GM12878 (cell line): ENCODE measurements around the gene TP53BP1. TPM values are rescaled to one million over a fixed set of nuclear protein-coding genes. Genes with fewer than 3 reads are reported as not detected.

ENCODE experiments used
- CBFB ChIP-seq: IDR thresholded peaks from 2 replicates; pipeline ENCODE4 v1.6.1; 2016; ENCODE audit warnings: antibody characterized with exemption, low read depth
- CREM ChIP-seq: IDR thresholded peaks from 2 replicates; pipeline ENCODE4 v1.6.1; 2014; ENCODE audit warnings: antibody characterized with exemption, low read depth
- NFYA ChIP-seq: IDR thresholded peaks from 2 replicates; pipeline ENCODE4 v1.6.1; 2011; ENCODE audit warnings: low read depth, mild to moderate bottlenecking, low read length, improper control_type of control experiment, borderline replicate concordance
- NRF1 ChIP-seq: conservative IDR thresholded peaks from 2 replicates; pipeline ENCODE4 v1.6.1; 2011; ENCODE audit warnings: mild to moderate bottlenecking, low read depth, low read length, improper control_type of control experiment
- RAD21 ChIP-seq: IDR thresholded peaks from 2 replicates; pipeline ENCODE4 v1.6.1; 2011; ENCODE audit warnings: mild to moderate bottlenecking, low read depth, low read length, moderate library complexity; ENCODE audit not compliant: insufficient read depth
- RFX5 ChIP-seq: IDR thresholded peaks from 2 replicates; pipeline ENCODE4 v1.6.1; 2011; ENCODE audit warnings: low read depth, low read length, improper control_type of control experiment
- ZNF24 ChIP-seq: fragments of 450-650 bp; IDR thresholded peaks from 2 replicates; pipeline ENCODE4 v1.6.1; 2017; ENCODE audit warnings: antibody characterized with exemption, mild to moderate bottlenecking
- ZNF274 ChIP-seq: IDR thresholded peaks from one replicate; pipeline ENCODE4 v1.8.0; 2011; ENCODE audit not compliant: insufficient read length, insufficient read depth
- polyA plus RNA-seq, 11 experiments: library from polyadenylated mRNA; depleted of rRNA in 4 of 11; unstranded in 6 of 11; stranded (reverse) in 5 of 11; fragments of >200 nt; fragmentation: Nextera tagmentation in 4 of 11; fragmentation: Illumina TruSeq in 1 of 11; extraction: Ambion mirVana in 4 of 11; extraction: Trizol in 1 of 11; gene quantifications; 1 replicate in 1 of 11; 2 replicates in 10 of 11; pipeline versions ENCODE4 v1.2.1 to v1.2.3, GENCODE V29; 2011 to 2016; ENCODE audit warnings: inconsistent platforms in 2 of 11, missing spikeins in 2 of 11, low read depth in 1 of 11
- total RNA-seq, 4 experiments: library from RNA; depleted of rRNA in 3 of 4; stranded (reverse); fragments of >200 nt in 3 of 4; fragmentation: Illumina TruSeq in 1 of 4; extraction: Trizol in 1 of 4; gene quantifications; 2 replicates each; pipeline versions ENCODE4 v1.2.1 to v1.2.3, GENCODE V29; 2013 to 2021
- TF ChIP-seq, protein P1 (sequence below): IDR thresholded peaks from 2 replicates; pipeline ENCODE4 v1.6.1; 2012; ENCODE audit warnings: mild to moderate bottlenecking, low read depth, low read length

Gene TP53BP1
- total and polyA plus RNA-seq, 10 of the 15 experiments (the other 5 are each of a cell fraction or from before 2014, with no cell fraction given), result 6.2 to 50.2 (median 19.3) TPM

DNA sequence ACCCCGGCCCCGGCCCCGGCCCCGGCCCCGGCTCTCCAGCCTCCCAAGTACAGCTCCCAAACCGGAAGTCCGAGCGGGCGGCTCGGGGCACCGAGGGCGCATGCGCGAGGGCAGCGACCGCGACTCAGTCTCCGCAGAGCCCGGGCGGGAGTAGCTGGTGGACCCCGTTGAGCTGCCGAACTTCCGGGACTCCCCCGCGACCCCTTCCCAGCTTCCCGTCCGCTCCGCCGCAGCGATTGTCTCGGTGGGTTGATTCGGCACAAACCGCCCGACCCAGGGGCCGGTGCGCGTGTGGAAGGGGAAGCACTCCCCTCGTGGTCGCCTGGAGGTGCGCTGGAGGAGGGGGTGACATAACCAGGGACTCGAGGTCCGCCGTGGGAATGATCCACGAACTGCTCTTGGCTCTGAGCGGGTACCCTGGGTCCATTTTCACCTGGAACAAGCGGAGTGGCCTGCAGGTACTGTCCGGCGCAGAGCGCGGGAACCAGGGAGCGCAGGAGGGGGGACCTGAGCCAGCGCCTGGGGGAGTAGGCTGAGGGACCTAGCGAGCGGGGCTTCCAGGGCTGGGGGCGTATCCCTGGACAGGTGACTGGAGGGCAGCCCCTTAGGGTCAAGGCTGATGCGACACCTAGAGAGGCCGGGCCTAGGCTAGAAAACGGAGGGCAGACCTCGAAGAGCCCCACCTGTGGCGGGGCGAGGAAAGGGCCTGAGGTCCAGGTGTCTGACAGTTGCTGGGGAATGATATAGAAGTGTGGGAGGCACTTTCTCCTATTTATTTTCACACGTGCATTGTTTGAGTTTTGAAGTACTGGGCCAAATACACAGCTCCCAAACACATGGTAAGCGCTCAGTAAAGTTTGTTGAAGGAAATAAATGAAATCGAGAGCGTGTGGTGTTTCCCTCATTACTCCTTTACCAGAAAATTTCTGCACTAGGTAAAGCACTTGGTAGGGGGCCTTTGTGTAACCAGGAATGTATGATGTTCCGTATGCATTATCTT lies 121.7 kb downstream of the TP53BP1 start, which contains the start of the genes TUBGCP4 and ZSCAN29 (continued):
- no peak for TF ChIP-seq RFX5
- TF ChIP-seq CBFB, result no peak
- no peak for TF ChIP-seq NFYA
- no peak for TF ChIP-seq ZNF24
- TF ChIP-seq NRF1, result peak; percentile 58
- TF ChIP-seq ZNF274, result no peak
- TF ChIP-seq RAD21, result no peak
- TF ChIP-seq, protein P1, sequence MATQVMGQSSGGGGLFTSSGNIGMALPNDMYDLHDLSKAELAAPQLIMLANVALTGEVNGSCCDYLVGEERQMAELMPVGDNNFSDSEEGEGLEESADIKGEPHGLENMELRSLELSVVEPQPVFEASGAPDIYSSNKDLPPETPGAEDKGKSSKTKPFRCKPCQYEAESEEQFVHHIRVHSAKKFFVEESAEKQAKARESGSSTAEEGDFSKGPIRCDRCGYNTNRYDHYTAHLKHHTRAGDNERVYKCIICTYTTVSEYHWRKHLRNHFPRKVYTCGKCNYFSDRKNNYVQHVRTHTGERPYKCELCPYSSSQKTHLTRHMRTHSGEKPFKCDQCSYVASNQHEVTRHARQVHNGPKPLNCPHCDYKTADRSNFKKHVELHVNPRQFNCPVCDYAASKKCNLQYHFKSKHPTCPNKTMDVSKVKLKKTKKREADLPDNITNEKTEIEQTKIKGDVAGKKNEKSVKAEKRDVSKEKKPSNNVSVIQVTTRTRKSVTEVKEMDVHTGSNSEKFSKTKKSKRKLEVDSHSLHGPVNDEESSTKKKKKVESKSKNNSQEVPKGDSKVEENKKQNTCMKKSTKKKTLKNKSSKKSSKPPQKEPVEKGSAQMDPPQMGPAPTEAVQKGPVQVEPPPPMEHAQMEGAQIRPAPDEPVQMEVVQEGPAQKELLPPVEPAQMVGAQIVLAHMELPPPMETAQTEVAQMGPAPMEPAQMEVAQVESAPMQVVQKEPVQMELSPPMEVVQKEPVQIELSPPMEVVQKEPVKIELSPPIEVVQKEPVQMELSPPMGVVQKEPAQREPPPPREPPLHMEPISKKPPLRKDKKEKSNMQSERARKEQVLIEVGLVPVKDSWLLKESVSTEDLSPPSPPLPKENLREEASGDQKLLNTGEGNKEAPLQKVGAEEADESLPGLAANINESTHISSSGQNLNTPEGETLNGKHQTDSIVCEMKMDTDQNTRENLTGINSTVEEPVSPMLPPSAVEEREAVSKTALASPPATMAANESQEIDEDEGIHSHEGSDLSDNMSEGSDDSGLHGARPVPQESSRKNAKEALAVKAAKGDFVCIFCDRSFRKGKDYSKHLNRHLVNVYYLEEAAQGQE, result no peak
- no peak for TF ChIP-seq CREM
- TF ChIP-seq, all 136 proteins: peak for 37
